Measurements from ENCODE around the gene GPR176. TPM values are rescaled to one million over a fixed set of nuclear protein-coding genes. Genes with fewer than 3 reads are reported as not detected.

Gene GPR176
- total RNA-seq, 4 donors from 2014 or later, result 1.7 to 8.4 (median 5.4) TPM

- DNase-seq (ENCODE audit: extremely low spot score), result no peak
- Histone ChIP-seq H3K36me3 (peaks cover 0 to under 1% (median 0%) of the 10 kb centered on the region in 4 donors), H3K4me3 (peak overlapping the region; percentile 73 to 78 (median 77)), H3K9me3 (no peaks in the 10 kb centered on the region), H3K4me1 (peaks cover 15 to 53% (median 51%) of the 10 kb centered on the region in 4 donors), H3K27me3 (no peaks in the 10 kb centered on the region), H3K27ac (replicated peaks in 1 of 4) (peak overlapping the region; percentile 83 to 87 (median 86))
- intact Hi-C loops (cut with DNase I), result loop anchor here (5.0 kb wide), 1 partner anchor 147 kb away; no protein-coding TSS in a partner anchor
- WGBS, result 10% methylated on average over 13 of the region's 13 CpGs
- TF ChIP-seq POLR2AphosphoS5 (IDR thresholded peaks at IDR 0.05) (no peak), POLR2A (IDR thresholded peaks at IDR 0.05; ENCODE audit: low read depth) (no peak), EP300 (IDR thresholded peaks at IDR 0.05) (no peak)
- TF ChIP-seq, protein P1, sequence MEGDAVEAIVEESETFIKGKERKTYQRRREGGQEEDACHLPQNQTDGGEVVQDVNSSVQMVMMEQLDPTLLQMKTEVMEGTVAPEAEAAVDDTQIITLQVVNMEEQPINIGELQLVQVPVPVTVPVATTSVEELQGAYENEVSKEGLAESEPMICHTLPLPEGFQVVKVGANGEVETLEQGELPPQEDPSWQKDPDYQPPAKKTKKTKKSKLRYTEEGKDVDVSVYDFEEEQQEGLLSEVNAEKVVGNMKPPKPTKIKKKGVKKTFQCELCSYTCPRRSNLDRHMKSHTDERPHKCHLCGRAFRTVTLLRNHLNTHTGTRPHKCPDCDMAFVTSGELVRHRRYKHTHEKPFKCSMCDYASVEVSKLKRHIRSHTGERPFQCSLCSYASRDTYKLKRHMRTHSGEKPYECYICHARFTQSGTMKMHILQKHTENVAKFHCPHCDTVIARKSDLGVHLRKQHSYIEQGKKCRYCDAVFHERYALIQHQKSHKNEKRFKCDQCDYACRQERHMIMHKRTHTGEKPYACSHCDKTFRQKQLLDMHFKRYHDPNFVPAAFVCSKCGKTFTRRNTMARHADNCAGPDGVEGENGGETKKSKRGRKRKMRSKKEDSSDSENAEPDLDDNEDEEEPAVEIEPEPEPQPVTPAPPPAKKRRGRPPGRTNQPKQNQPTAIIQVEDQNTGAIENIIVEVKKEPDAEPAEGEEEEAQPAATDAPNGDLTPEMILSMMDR (IDR thresholded peaks at IDR 0.05), result no peak
Measured at GRCh38 chr15:39934397-39935071, 14.5 kb upstream of the GPR176 start.

- peaks cover 9 to 30% (median 27%) of the 10 kb centered on the region in 4 donors for H3K4me1 ChIP-seq
- no peak for DNase-seq (ENCODE audit: extremely low spot score)
- TF ChIP-seq, protein P1 (IDR thresholded peaks at IDR 0.05), result no peak
- no peak for TF ChIP-seq EP300 (IDR thresholded peaks at IDR 0.05)
- TF ChIP-seq POLR2A (IDR thresholded peaks at IDR 0.05; ENCODE audit: low read depth), result no peak
- TF ChIP-seq POLR2AphosphoS5 (IDR thresholded peaks at IDR 0.05), result no peak
- H3K27ac ChIP-seq (replicated peaks in 1 of 4), result no peak overlapping the region
- 49% methylated on average over 3 of the region's 3 CpGs for WGBS
- no peak overlapping the region for H3K4me3 ChIP-seq
- intact Hi-C loops (cut with DNase I), result no loop called here
- H3K27me3 ChIP-seq, result no peaks in the 10 kb centered on the region
- H3K9me3 ChIP-seq, result no peaks in the 10 kb centered on the region
- H3K36me3 ChIP-seq, result no peaks in the 10 kb centered on the region
Measured at GRCh38 chr15:39931615-39932014, 11.5 kb upstream of the GPR176 start.

- intact Hi-C loops (cut with DNase I), result no loop called here
Measured at GRCh38 chr15:39926526-39926925, 6.5 kb upstream of the GPR176 start.

GRCh38 chr15:39925112-39925842, 5.2 kb upstream of the GPR176 start:
- Histone ChIP-seq H3K4me1 (peaks cover 0 to 9% (median 6%) of the 10 kb centered on the region in 4 donors), H3K36me3 (no peaks in the 10 kb centered on the region), H3K9me3 (no peaks in the 10 kb centered on the region), H3K27me3 (peaks cover 0 to under 1% (median under 1%) of the 10 kb centered on the region in 4 donors), H3K27ac (replicated peaks in 1 of 4) (no peak overlapping the region), H3K4me3 (no peak overlapping the region)
- TF ChIP-seq, protein P1 (IDR thresholded peaks at IDR 0.05), result no peak
- TF ChIP-seq POLR2A (IDR thresholded peaks at IDR 0.05; ENCODE audit: low read depth) (no peak), POLR2AphosphoS5 (IDR thresholded peaks at IDR 0.05) (no peak), EP300 (IDR thresholded peaks at IDR 0.05) (no peak)
- WGBS, result 83% methylated on average over 5 of the region's 5 CpGs
- no peak for DNase-seq (ENCODE audit: extremely low spot score)
- intact Hi-C loops (cut with DNase I), result no loop called here

More at GRCh38 chr15:39926526-39926925, 6.5 kb upstream of the GPR176 start:
- Histone ChIP-seq H3K4me1 (no peaks in the 10 kb centered on the region), H3K9me3 (no peaks in the 10 kb centered on the region), H3K36me3 (no peaks in the 10 kb centered on the region), H3K27ac (replicated peaks in 1 of 4) (no peak overlapping the region), H3K4me3 (no peak overlapping the region), H3K27me3 (no peaks in the 10 kb centered on the region)
- TF ChIP-seq EP300 (IDR thresholded peaks at IDR 0.05), result no peak
- TF ChIP-seq POLR2A (IDR thresholded peaks at IDR 0.05; ENCODE audit: low read depth), result no peak
- no peak for TF ChIP-seq POLR2AphosphoS5 (IDR thresholded peaks at IDR 0.05)
- TF ChIP-seq, protein P1 (IDR thresholded peaks at IDR 0.05), result no peak
- WGBS, result 89% methylated on average over 5 of the region's 5 CpGs
- no peak for DNase-seq (ENCODE audit: extremely low spot score)
